HG02678 (cell line): ENCODE data around the gene FIGN.

Experiments
- ATAC-seq: cut with Tn5 transposase; IDR thresholded peaks from one replicate; pipeline ENCODE4 v1.9.1; 2021; ENCODE audit warnings: mild to moderate bottlenecking, moderate library complexity; ENCODE audit not compliant: unreplicated experiment

FIGN gene

GRCh38 chr2:163737563-163737962 lies 1.8 kb upstream of the FIGN start:
- ATAC-seq: no peak

GRCh38 chr2:163737190-163737439 lies 1.3 kb upstream of the FIGN start:
- no peak for ATAC-seq

- no peak for ATAC-seq
Measured at GRCh38 chr2:163736433-163737189, 803 bp upstream of the FIGN start.

- ATAC-seq: no peak
Measured at GRCh38 chr2:163734881-163735684, 725 bp downstream of the FIGN start.

GRCh38 chr2:163734401-163734800 lies 1.4 kb downstream of the FIGN start:
- no peak for ATAC-seq

- no peak for ATAC-seq
Measured at GRCh38 chr2:163733956-163734355, 1.9 kb downstream of the FIGN start.

- ATAC-seq: no peak
Measured at GRCh38 chr2:163733301-163733938, 2.4 kb downstream of the FIGN start.

- no peak for ATAC-seq
Measured at GRCh38 chr2:163732727-163733126, 3.1 kb downstream of the FIGN start.

GRCh38 chr2:163731735-163732134 lies 4.1 kb downstream of the FIGN start:
- ATAC-seq: no peak

- ATAC-seq: no peak
Measured at GRCh38 chr2:163730556-163730955, 5.3 kb downstream of the FIGN start.

- ATAC-seq: no peak
Measured at GRCh38 chr2:163729636-163730273, 6.1 kb downstream of the FIGN start.

- ATAC-seq: no peak
Measured at GRCh38 chr2:163723881-163724280, 11.9 kb downstream of the FIGN start.

GRCh38 chr2:163723348-163723747 lies 12.5 kb downstream of the FIGN start:
- ATAC-seq: no peak

- ATAC-seq: no peak
Measured at GRCh38 chr2:163719331-163719730, 16.5 kb downstream of the FIGN start.

- ATAC-seq: no peak
Measured at GRCh38 chr2:163717993-163718680, 17.7 kb downstream of the FIGN start.

GRCh38 chr2:163717515-163717914 lies 18.3 kb downstream of the FIGN start:
- no peak for ATAC-seq

- no peak for ATAC-seq
Measured at GRCh38 chr2:163716101-163716500, 19.7 kb downstream of the FIGN start.

- ATAC-seq: no peak
Measured at GRCh38 chr2:163715668-163716067, 20.1 kb downstream of the FIGN start.

GRCh38 chr2:163715199-163715598 lies 20.6 kb downstream of the FIGN start:
- ATAC-seq: no peak

- ATAC-seq: no peak
Measured at GRCh38 chr2:163713534-163714311, 22.1 kb downstream of the FIGN start.
